Endothelial cell of umbilical vein (primary cell): ENCODE measurements around the gene COL18A1.

Source experiments
- EZH2 ChIP-seq: IDR thresholded peaks from 2 replicates; pipeline ENCODE4 v1.6.1; 2012; ENCODE audit warnings: borderline replicate concordance, low read depth, mild to moderate bottlenecking, moderate library complexity, low read length, inconsistent platforms; ENCODE audit not compliant: severe bottlenecking
- FOS ChIP-seq: IDR thresholded peaks from 2 replicates; pipeline ENCODE4 v1.6.1; 2011; ENCODE audit warnings: mild to moderate bottlenecking, low read length, moderate library complexity, borderline replicate concordance; ENCODE audit not compliant: insufficient read depth
- GATA2 ChIP-seq: IDR thresholded peaks from 2 replicates; pipeline ENCODE4 v1.7.0; 2011; ENCODE audit warnings: low read depth, mild to moderate bottlenecking, moderate library complexity, mixed read lengths, low read length; ENCODE audit not compliant: insufficient read length, insufficient read depth
- JUN ChIP-seq: IDR thresholded peaks from 2 replicates; pipeline ENCODE4 v1.6.1; 2011; ENCODE audit warnings: borderline replicate concordance, low read depth; ENCODE audit not compliant: insufficient read length, insufficient read depth
- MYC ChIP-seq: IDR thresholded peaks from one replicate; pipeline ENCODE4 v1.6.1; 2011; ENCODE audit warnings: mild to moderate bottlenecking, low read depth, low read length
- POLR2A ChIP-seq: IDR thresholded peaks from 2 replicates; pipeline ENCODE4 v1.6.1; 2012; ENCODE audit warnings: low read depth, mild to moderate bottlenecking, control low read depth, low read length
- POLR2AphosphoS5 ChIP-seq: IDR thresholded peaks from 2 replicates; pipeline ENCODE4 v1.6.1; 2012; ENCODE audit warnings: low read depth, mild to moderate bottlenecking, control low read depth, low read length, moderate library complexity; ENCODE audit not compliant: insufficient read depth
- TF ChIP-seq, protein P1 (sequence below), 2 donors: IDR thresholded peaks; 1 replicate in 1 of 2; 2 replicates in 1 of 2; pipeline ENCODE4 v1.5.1; 2011; ENCODE audit warnings: low read length in 2 of 2, mild to moderate bottlenecking in 2 of 2, moderate library complexity in 2 of 2, control low read depth in 1 of 2, inconsistent platforms in 1 of 2, low read depth in 1 of 2; ENCODE audit not compliant: insufficient read depth in 1 of 2; ENCODE audit errors: extremely low read depth in 1 of 2

DNA sequence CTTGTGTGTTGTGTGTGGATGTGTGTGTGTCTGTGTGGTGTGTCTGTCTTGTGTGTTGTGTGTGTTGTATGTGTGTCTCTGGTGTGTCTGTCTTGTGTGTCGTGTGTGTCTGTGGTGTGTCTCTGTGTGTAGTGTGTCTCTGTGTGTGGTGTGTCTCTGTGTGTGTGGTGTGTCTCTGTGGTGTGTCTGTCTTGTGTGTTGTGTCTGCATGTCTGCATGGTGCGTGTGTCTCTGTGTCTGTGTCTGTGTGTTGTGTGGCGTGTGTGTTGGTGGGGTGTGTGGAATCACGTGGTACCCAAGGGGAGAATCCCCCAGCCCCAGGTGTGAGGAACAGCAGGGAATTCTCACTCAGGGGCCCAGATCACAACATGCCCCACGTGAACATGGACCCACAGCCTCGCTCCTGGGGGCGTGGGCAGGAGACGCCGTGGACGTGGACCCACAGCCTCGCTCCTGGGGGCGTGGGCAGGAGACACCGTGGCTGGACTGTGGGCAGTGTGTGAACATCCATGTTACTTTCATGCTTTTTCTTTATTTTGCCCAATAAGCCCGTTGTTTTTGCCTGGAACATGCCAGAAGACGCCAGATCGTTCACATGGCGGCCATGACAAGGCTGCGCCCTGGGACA, 69.5 kb downstream of the COL18A1 start:
- TF ChIP-seq POLR2AphosphoS5 (no peak), JUN (no peak), POLR2A (no peak), EZH2 (no peak), MYC (no peak), GATA2 (no peak), FOS (no peak)
- TF ChIP-seq, protein P1, sequence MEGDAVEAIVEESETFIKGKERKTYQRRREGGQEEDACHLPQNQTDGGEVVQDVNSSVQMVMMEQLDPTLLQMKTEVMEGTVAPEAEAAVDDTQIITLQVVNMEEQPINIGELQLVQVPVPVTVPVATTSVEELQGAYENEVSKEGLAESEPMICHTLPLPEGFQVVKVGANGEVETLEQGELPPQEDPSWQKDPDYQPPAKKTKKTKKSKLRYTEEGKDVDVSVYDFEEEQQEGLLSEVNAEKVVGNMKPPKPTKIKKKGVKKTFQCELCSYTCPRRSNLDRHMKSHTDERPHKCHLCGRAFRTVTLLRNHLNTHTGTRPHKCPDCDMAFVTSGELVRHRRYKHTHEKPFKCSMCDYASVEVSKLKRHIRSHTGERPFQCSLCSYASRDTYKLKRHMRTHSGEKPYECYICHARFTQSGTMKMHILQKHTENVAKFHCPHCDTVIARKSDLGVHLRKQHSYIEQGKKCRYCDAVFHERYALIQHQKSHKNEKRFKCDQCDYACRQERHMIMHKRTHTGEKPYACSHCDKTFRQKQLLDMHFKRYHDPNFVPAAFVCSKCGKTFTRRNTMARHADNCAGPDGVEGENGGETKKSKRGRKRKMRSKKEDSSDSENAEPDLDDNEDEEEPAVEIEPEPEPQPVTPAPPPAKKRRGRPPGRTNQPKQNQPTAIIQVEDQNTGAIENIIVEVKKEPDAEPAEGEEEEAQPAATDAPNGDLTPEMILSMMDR (IDR thresholded peaks at IDR 0.05; ENCODE audit: extremely low read depth in 1 of 2, insufficient read depth in 1 of 2, low read depth in 1 of 2, low read length in 2 of 2): no peak
